ENCODE results near the gene CDC42SE2.

CDC42SE2 gene

DNA sequence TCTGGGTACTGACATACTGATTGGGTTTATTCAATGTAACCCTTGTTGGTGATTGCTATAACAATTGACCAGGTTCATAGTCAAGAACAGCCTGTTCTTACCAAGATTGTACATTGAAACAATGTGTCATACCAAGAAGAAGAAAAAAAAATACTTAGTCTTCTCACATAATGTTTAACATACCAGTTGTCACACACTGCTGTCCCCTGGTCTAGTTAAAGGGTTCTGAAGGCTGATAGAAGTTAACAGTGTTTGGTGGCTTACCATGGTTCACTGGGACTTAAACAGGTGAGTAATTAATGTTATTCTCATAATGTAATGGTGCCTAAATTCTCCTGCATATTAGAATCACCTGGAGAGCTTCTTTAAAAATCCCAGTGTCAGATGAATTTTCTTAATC lies 18.5 kb upstream of the CDC42SE2 start:
- Histone ChIP-seq H3K4me3 (replicated peaks; ENCODE audit: insufficient read depth, low read length) (no peak overlapping the region), H3K27ac (replicated peaks) (no peak overlapping the region), H3K27me3 (ENCODE audit: insufficient read depth, poor library complexity, severe bottlenecking) (no peaks in the 10 kb centered on the region)
- DNase-seq (ENCODE audit: low read depth in 1 of 2, low spot score in 1 of 2): no peak
- TF ChIP-seq, protein P1, sequence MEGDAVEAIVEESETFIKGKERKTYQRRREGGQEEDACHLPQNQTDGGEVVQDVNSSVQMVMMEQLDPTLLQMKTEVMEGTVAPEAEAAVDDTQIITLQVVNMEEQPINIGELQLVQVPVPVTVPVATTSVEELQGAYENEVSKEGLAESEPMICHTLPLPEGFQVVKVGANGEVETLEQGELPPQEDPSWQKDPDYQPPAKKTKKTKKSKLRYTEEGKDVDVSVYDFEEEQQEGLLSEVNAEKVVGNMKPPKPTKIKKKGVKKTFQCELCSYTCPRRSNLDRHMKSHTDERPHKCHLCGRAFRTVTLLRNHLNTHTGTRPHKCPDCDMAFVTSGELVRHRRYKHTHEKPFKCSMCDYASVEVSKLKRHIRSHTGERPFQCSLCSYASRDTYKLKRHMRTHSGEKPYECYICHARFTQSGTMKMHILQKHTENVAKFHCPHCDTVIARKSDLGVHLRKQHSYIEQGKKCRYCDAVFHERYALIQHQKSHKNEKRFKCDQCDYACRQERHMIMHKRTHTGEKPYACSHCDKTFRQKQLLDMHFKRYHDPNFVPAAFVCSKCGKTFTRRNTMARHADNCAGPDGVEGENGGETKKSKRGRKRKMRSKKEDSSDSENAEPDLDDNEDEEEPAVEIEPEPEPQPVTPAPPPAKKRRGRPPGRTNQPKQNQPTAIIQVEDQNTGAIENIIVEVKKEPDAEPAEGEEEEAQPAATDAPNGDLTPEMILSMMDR (IDR thresholded peaks at IDR 0.05; ENCODE audit: insufficient read depth, low read length): no peak
- no peak for TF ChIP-seq POLR2AphosphoS5 (IDR thresholded peaks at IDR 0.05; ENCODE audit: low read depth)
- TF ChIP-seq, protein P2, sequence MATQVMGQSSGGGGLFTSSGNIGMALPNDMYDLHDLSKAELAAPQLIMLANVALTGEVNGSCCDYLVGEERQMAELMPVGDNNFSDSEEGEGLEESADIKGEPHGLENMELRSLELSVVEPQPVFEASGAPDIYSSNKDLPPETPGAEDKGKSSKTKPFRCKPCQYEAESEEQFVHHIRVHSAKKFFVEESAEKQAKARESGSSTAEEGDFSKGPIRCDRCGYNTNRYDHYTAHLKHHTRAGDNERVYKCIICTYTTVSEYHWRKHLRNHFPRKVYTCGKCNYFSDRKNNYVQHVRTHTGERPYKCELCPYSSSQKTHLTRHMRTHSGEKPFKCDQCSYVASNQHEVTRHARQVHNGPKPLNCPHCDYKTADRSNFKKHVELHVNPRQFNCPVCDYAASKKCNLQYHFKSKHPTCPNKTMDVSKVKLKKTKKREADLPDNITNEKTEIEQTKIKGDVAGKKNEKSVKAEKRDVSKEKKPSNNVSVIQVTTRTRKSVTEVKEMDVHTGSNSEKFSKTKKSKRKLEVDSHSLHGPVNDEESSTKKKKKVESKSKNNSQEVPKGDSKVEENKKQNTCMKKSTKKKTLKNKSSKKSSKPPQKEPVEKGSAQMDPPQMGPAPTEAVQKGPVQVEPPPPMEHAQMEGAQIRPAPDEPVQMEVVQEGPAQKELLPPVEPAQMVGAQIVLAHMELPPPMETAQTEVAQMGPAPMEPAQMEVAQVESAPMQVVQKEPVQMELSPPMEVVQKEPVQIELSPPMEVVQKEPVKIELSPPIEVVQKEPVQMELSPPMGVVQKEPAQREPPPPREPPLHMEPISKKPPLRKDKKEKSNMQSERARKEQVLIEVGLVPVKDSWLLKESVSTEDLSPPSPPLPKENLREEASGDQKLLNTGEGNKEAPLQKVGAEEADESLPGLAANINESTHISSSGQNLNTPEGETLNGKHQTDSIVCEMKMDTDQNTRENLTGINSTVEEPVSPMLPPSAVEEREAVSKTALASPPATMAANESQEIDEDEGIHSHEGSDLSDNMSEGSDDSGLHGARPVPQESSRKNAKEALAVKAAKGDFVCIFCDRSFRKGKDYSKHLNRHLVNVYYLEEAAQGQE (IDR thresholded peaks at IDR 0.05; ENCODE audit: insufficient replicate concordance, low read depth): no peak
- TF ChIP-seq GABPA (IDR thresholded peaks at IDR 0.05; ENCODE audit: low read depth): no peak
- TF ChIP-seq SPI1 (IDR thresholded peaks at IDR 0.05; ENCODE audit: borderline replicate concordance, low read depth): no peak

- TF ChIP-seq, protein P2 (IDR thresholded peaks at IDR 0.05; ENCODE audit: insufficient replicate concordance, low read depth): no peak
- TF ChIP-seq, protein P1 (IDR thresholded peaks at IDR 0.05; ENCODE audit: insufficient read depth, low read length): no peak
- TF ChIP-seq GABPA (IDR thresholded peaks at IDR 0.05; ENCODE audit: low read depth) (no peak), POLR2AphosphoS5 (IDR thresholded peaks at IDR 0.05; ENCODE audit: low read depth) (no peak), SPI1 (IDR thresholded peaks at IDR 0.05; ENCODE audit: borderline replicate concordance, low read depth) (no peak)
- no peak for DNase-seq (ENCODE audit: low read depth in 1 of 2, low spot score in 1 of 2)
- no peaks in the 10 kb centered on the region for H3K27me3 ChIP-seq (ENCODE audit: insufficient read depth, poor library complexity, severe bottlenecking)
- no peak overlapping the region for H3K27ac ChIP-seq (replicated peaks)
- no peak overlapping the region for H3K4me3 ChIP-seq (replicated peaks; ENCODE audit: insufficient read depth, low read length)
Measured at GRCh38 chr5:131245948-131246347, 17.9 kb upstream of the CDC42SE2 start.

GRCh38 chr5:131246504-131246903 lies 17.3 kb upstream of the CDC42SE2 start:
- Histone ChIP-seq H3K27ac (replicated peaks) (no peak overlapping the region), H3K4me3 (replicated peaks; ENCODE audit: insufficient read depth, low read length) (no peak overlapping the region), H3K27me3 (ENCODE audit: insufficient read depth, poor library complexity, severe bottlenecking) (no peaks in the 10 kb centered on the region)
- DNase-seq (ENCODE audit: low read depth in 1 of 2, low spot score in 1 of 2): no peak
- TF ChIP-seq SPI1 (IDR thresholded peaks at IDR 0.05; ENCODE audit: borderline replicate concordance, low read depth): no peak

GRCh38 chr5:131250751-131251475 lies 12.9 kb upstream of the CDC42SE2 start:
- TF ChIP-seq POLR2AphosphoS5 (IDR thresholded peaks at IDR 0.05; ENCODE audit: low read depth) (no peak), GABPA (IDR thresholded peaks at IDR 0.05; ENCODE audit: low read depth) (no peak), SPI1 (IDR thresholded peaks at IDR 0.05; ENCODE audit: borderline replicate concordance, low read depth) (no peak)
- TF ChIP-seq, protein P1 (IDR thresholded peaks at IDR 0.05; ENCODE audit: insufficient read depth, low read length): no peak
- TF ChIP-seq, protein P2 (IDR thresholded peaks at IDR 0.05; ENCODE audit: insufficient replicate concordance, low read depth): no peak
- Histone ChIP-seq H3K27ac (replicated peaks) (no peak overlapping the region), H3K4me3 (replicated peaks; ENCODE audit: insufficient read depth, low read length) (no peak overlapping the region)

More at GRCh38 chr5:131250751-131251475, 12.9 kb upstream of the CDC42SE2 start:
- no peak for DNase-seq (ENCODE audit: low read depth in 1 of 2, low spot score in 1 of 2)
- no peaks in the 10 kb centered on the region for H3K27me3 ChIP-seq (ENCODE audit: insufficient read depth, poor library complexity, severe bottlenecking)
